ENCODE results near the gene LDLRAP1. TPM values are rescaled to one million over a fixed set of nuclear protein-coding genes. Genes with fewer than 3 reads are reported as not detected.

LDLRAP1 gene
- total and polyA plus RNA-seq, 2 of the 4 experiments (the other 2 are of a cell fraction) = 4.5 to 14.4 TPM

DNA sequence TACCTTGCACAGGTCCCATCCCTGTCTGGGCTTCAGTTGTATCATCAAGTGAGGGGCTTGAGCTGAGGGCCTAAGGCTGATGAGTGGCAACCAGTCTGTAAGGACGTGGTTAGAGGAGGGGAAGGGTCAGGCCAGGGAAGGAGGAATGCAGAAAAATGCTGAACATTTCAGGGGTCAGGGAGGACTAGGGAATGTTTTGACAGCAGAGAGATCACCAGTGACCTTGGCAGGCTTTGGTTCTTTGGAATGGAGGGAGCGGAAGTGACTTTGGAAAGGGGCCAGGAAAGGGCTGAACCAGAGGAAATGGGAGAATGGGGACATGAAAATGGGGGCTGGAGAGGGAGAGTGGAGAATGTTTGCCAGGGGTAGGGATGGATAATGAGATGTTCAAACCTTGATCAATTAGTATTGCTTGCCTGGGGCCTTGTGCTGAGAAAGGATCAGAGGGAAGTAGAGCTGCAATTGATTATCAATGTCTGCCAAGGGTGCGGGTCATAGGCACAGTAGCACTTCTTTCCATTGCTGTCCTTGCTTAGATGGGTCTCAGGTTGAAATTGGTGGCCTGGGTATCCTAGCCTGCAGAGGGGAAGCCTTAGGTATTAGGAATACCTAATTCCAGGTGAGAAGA is 7.4 kb downstream of the LDLRAP1 start (continued):
- TF ChIP-seq CHD1 (IDR thresholded peaks at IDR 0.05; ENCODE audit: low read depth, low read length) = no peak

DNA sequence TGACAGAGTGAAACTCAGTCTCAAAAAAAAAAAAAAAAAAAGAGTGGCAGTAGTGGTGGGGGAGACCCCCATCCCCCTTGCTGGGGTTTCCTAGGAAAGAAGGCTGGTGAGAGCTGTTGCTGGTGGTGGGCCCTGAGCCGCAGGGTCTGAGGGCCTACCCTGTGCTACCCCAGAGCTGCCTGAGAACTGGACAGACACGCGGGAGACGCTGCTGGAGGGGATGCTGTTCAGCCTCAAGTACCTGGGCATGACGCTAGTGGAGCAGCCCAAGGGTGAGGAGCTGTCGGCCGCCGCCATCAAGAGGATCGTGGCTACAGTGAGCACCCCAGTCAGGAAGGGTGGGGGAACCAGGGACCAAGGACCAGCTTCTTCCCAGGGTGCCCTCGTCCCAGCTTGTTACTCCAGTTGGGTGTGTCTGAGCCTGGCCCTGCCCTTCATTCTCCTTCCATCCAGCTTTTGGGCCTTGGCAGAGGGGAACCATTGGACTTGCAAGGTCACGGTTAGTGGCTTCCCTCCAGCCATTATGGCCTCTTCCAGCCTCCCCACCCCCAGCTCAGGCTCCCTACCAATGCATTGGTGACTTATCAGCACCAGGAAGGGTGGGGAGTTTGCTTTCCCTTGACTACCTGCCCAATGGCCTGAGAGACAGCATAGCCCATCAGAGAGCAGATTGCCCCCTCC is 10.5 kb downstream of the LDLRAP1 start:
- 98% methylated on average over 6 of the region's 11 CpGs; no CpG with 5 or more reads in 1 of the 2 experiments for WGBS, 2 experiments (ENCODE audit: extremely low coverage in 2 of 2, insufficient read length in 1 of 2)
- no peak overlapping the region for H2AK5ac ChIP-seq (ENCODE audit: low read depth, low read length)
- TF ChIP-seq CHD1 (IDR thresholded peaks at IDR 0.05; ENCODE audit: low read depth, low read length) = no peak
- no peak for TF ChIP-seq CEBPB (IDR thresholded peaks at IDR 0.05; ENCODE audit: low read depth, low read length)
- no peak for TF ChIP-seq RCOR1 (IDR thresholded peaks at IDR 0.05; ENCODE audit: insufficient replicate concordance, low read length)
- no peak for TF ChIP-seq FOS (IDR thresholded peaks at IDR 0.05; ENCODE audit: low read depth, low read length)
- TF ChIP-seq, protein P1, sequence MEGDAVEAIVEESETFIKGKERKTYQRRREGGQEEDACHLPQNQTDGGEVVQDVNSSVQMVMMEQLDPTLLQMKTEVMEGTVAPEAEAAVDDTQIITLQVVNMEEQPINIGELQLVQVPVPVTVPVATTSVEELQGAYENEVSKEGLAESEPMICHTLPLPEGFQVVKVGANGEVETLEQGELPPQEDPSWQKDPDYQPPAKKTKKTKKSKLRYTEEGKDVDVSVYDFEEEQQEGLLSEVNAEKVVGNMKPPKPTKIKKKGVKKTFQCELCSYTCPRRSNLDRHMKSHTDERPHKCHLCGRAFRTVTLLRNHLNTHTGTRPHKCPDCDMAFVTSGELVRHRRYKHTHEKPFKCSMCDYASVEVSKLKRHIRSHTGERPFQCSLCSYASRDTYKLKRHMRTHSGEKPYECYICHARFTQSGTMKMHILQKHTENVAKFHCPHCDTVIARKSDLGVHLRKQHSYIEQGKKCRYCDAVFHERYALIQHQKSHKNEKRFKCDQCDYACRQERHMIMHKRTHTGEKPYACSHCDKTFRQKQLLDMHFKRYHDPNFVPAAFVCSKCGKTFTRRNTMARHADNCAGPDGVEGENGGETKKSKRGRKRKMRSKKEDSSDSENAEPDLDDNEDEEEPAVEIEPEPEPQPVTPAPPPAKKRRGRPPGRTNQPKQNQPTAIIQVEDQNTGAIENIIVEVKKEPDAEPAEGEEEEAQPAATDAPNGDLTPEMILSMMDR (conservative IDR thresholded peaks at IDR 0.05; ENCODE audit: low read depth, low read length) = no peak
- TF ChIP-seq RAD21 (IDR thresholded peaks at IDR 0.05; ENCODE audit: low read length) = no peak
- TF ChIP-seq BHLHE40 (IDR thresholded peaks at IDR 0.05; ENCODE audit: low read depth, low read length) = no peak
- no peak for TF ChIP-seq NFE2L2 (IDR thresholded peaks at IDR 0.05; ENCODE audit: low read depth, low read length)
- TF ChIP-seq, protein P2, sequence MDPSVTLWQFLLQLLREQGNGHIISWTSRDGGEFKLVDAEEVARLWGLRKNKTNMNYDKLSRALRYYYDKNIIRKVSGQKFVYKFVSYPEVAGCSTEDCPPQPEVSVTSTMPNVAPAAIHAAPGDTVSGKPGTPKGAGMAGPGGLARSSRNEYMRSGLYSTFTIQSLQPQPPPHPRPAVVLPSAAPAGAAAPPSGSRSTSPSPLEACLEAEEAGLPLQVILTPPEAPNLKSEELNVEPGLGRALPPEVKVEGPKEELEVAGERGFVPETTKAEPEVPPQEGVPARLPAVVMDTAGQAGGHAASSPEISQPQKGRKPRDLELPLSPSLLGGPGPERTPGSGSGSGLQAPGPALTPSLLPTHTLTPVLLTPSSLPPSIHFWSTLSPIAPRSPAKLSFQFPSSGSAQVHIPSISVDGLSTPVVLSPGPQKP (IDR thresholded peaks at IDR 0.05; ENCODE audit: borderline replicate concordance, low read depth, low read length) = no peak
- TF ChIP-seq POLR2A (IDR thresholded peaks at IDR 0.05; ENCODE audit: low read depth, low read length) = no peak
- no peak for TF ChIP-seq MAZ (IDR thresholded peaks at IDR 0.05; ENCODE audit: borderline replicate concordance, low read depth, low read length)
- TF ChIP-seq MAFK (IDR thresholded peaks at IDR 0.05; ENCODE audit: low read depth, low read length) = no peak
- ChIA-PET POLR2A (ENCODE audit: unreplicated experiment) (no interaction called here), CTCF (interaction anchor here (2.4 kb wide), 1 partner anchor 19 kb away, joined by 5 read pairs; no protein-coding TSS in a partner anchor)
- H3K18ac ChIP-seq (ENCODE audit: low read depth, low read length) = no peak overlapping the region
- no peak overlapping the region for H2BK20ac ChIP-seq (ENCODE audit: low read depth, low read length)
- no peak for DNase-seq
- H3K23ac ChIP-seq (ENCODE audit: low read depth, low read length) = no peak overlapping the region
- H3K79me1 ChIP-seq (ENCODE audit: low read depth in 1 of 2, low read length in 2 of 2) = peaks cover 16 to 68% of the 10 kb centered on the region in 2 experiments
- peaks cover 6% of the 10 kb centered on the region; the same call in 1 of the 2 replicates for H3K36me3 ChIP-seq (ENCODE audit: control insufficient read depth, insufficient read depth, low read length)
- H4K20me1 ChIP-seq (ENCODE audit: insufficient read depth, low read length) = peaks cover 31% of the 10 kb centered on the region; the same call in 1 of the 2 replicates
- H4K91ac ChIP-seq (ENCODE audit: insufficient read depth, low read depth, low read length) = no peak overlapping the region
- no peak overlapping the region for H2BK120ac ChIP-seq (ENCODE audit: low read depth, low read length)
- H4K5ac ChIP-seq (ENCODE audit: low read depth, low read length) = no peak overlapping the region
- BruUV-seq (replicated peaks) = no TSS peak
- no peak overlapping the region for H3K4ac ChIP-seq (ENCODE audit: low read depth, low read length)
- H3K4me3 ChIP-seq (ENCODE audit: insufficient read depth, low read depth, low read length) = no peak overlapping the region
- no peak overlapping the region for H3K14ac ChIP-seq (replicated peaks; ENCODE audit: low read depth, low read length)
- intact Hi-C loops (cut with micrococcal nuclease) (no loop called here), dilution Hi-C loops (cut with HindIII; ENCODE audit: low sequenced_read_pairs, unreplicated experiment) (no loop called here), in situ Hi-C loops (cut with MboI; ENCODE audit: low sequenced_read_pairs) (no loop called here)
- H4K8ac ChIP-seq (ENCODE audit: low read depth in 2 of 2, low read length in 2 of 2) = no peak overlapping the region
- H2BK5ac ChIP-seq (ENCODE audit: low read depth, low read length, poor library complexity, severe bottlenecking) = no peak overlapping the region
- no peak overlapping the region for H3K4me2 ChIP-seq (ENCODE audit: low read depth, low read length)
- no peak overlapping the region for H2AK9ac ChIP-seq (replicated peaks; ENCODE audit: low read depth, low read length, poor library complexity)
- H3K9me1 ChIP-seq (ENCODE audit: insufficient read depth, low read length) = peaks cover 27% of the 10 kb centered on the region
- no peak overlapping the region for H3K27ac ChIP-seq (ENCODE audit: insufficient read depth, low read length)
- H3K27me3 ChIP-seq (ENCODE audit: control insufficient read depth, insufficient read depth, low read length) = no peaks in the 10 kb centered on the region
- H2AFZ ChIP-seq (replicated peaks; ENCODE audit: low read length, poor library complexity) = no peak overlapping the region
- H3K9ac ChIP-seq (ENCODE audit: low read depth, low read length) = no peak overlapping the region
- no peak overlapping the region for H3K56ac ChIP-seq (ENCODE audit: extremely low read depth, insufficient read depth, low read length)
- no peaks in the 10 kb centered on the region for H3K9me3 ChIP-seq (ENCODE audit: control insufficient read depth, insufficient read depth, low read length)
- H2BK15ac ChIP-seq (ENCODE audit: low read depth, low read length) = no peak overlapping the region
- peaks cover 24% of the 10 kb centered on the region for H3K4me1 ChIP-seq (ENCODE audit: control insufficient read depth, insufficient read depth, low read length)
- ATAC-seq (ENCODE audit: low read depth) = no peak
